SU-DHL-6 (cell line): ENCODE measurements around the gene ZNF181.

ENCODE experiments used
- H2AFZ ChIP-seq: fragments of 200-600 bp; sonication (generic); 2 replicates; pipeline ENCODE4 v1.6.1; 2014; ENCODE audit warnings: low read depth, mild to moderate bottlenecking, moderate library complexity, mixed read lengths, antibody characterized with exemption, low read length; ENCODE audit not compliant: severe bottlenecking
- H3F3A ChIP-seq: fragments of 200-600 bp; shearing (Covaris generic); 2 replicates; pipeline ENCODE4 v1.6.0; 2016; ENCODE audit warnings: antibody characterized with exemption, mild to moderate bottlenecking; ENCODE audit not compliant: insufficient read depth
- H3K27ac ChIP-seq: fragments of 200-600 bp; sonication (generic); 2 replicates; pipeline ENCODE4 v1.5.1; 2016; ENCODE audit warnings: low read depth, mild to moderate bottlenecking, low read length, moderate library complexity, mixed read lengths
- H3K27me3 ChIP-seq: fragments of 200-600 bp; sonication (generic), shearing (Covaris generic); 2 replicates; pipeline ENCODE4 v1.6.0; 2014; ENCODE audit warnings: mild to moderate bottlenecking, low read length
- H3K36me3 ChIP-seq: fragments of 200-600 bp; sonication (generic); 2 replicates; pipeline ENCODE4 v1.6.1; 2014; ENCODE audit warnings: mild to moderate bottlenecking, low read length, mixed read lengths
- H3K4me2 ChIP-seq: fragments of 300-600, 200-600 bp; shearing (Covaris generic), sonication (generic); 2 replicates; pipeline ENCODE4 v1.6.0; 2014; ENCODE audit warnings: low read length, low read depth, mild to moderate bottlenecking; ENCODE audit not compliant: poor library complexity, severe bottlenecking
- H3K4me3 ChIP-seq: fragments of 200-600 bp; sonication (generic); 2 replicates; pipeline ENCODE4 v1.5.1; 2014; ENCODE audit warnings: antibody characterized with exemption, low read length, mild to moderate bottlenecking, mixed read lengths; ENCODE audit not compliant: insufficient read depth, poor library complexity, severe bottlenecking
- H3K79me2 ChIP-seq: fragments of 200-600 bp; sonication (generic); 2 replicates; pipeline ENCODE4 v1.6.1; 2014; ENCODE audit warnings: mild to moderate bottlenecking, low read length, moderate library complexity; ENCODE audit not compliant: insufficient read depth
- H3K9ac ChIP-seq: fragments of 200-600 bp; sonication (generic); 2 replicates; pipeline ENCODE4 v1.7.0; 2014; ENCODE audit warnings: mild to moderate bottlenecking, low read length
- H3K9me2 ChIP-seq: fragments of 200-600 bp; sonication (generic); replicated peaks from 2 replicates; pipeline ENCODE4 v1.6.1; 2014; ENCODE audit warnings: low read length; ENCODE audit not compliant: insufficient read depth
- H3K9me3 ChIP-seq: fragments of 200-600 bp; sonication (generic); 2 replicates; pipeline ENCODE4 v1.6.1; 2014; ENCODE audit warnings: low read length, mixed read lengths; ENCODE audit not compliant: insufficient read depth
- H4K20me1 ChIP-seq: fragments of 200-600 bp; sonication (generic); 2 replicates; pipeline ENCODE4 v1.6.1; 2014; ENCODE audit warnings: low read depth, mild to moderate bottlenecking, antibody characterized with exemption, low read length, moderate library complexity, mixed read lengths
- CTCF ChIP-seq: fragments of 200-600 bp; sonication (generic); IDR thresholded peaks from one replicate; pipeline ENCODE4 v1.5.1; 2017; ENCODE audit warnings: antibody characterized with exemption, mild to moderate bottlenecking, low read length, moderate library complexity; ENCODE audit not compliant: insufficient read depth, poor library complexity, severe bottlenecking
- EZH2phosphoT487 ChIP-seq: fragments of 200-600 bp; sonication (generic), shearing (Covaris generic); conservative IDR thresholded peaks from 2 replicates; pipeline ENCODE4 v1.6.1; 2018; ENCODE audit warnings: mild to moderate bottlenecking, antibody characterized with exemption, low read length, moderate library complexity, mixed read lengths

Gene ZNF181

GRCh38 chr19:34774857-34775256, 40.8 kb downstream of the ZNF181 start:
- Histone ChIP-seq H3K4me3 (no peak overlapping the region), H4K20me1 (no peaks in the 10 kb centered on the region), H2AFZ (no peak overlapping the region), H3K9me3 (no peaks in the 10 kb centered on the region), H3F3A (no peaks in the 10 kb centered on the region), H3K36me3 (no peaks in the 10 kb centered on the region), H3K27ac (no peak overlapping the region), H3K27me3 (no peaks in the 10 kb centered on the region), H3K79me2 (no peaks in the 10 kb centered on the region), H3K4me2 (no peak overlapping the region), H3K9ac (no peak overlapping the region), H3K9me2 (no peaks in the 10 kb centered on the region)
- TF ChIP-seq EZH2phosphoT487 (no peak), CTCF (no peak)

GRCh38 chr19:34778342-34778741, 44.3 kb downstream of the ZNF181 start:
- TF ChIP-seq CTCF = no peak
- TF ChIP-seq EZH2phosphoT487 = no peak

GRCh38 chr19:34779652-34780051, 45.6 kb downstream of the ZNF181 start:
- H3K4me2 ChIP-seq = no peak overlapping the region
- H2AFZ ChIP-seq = no peak overlapping the region
- H3K27ac ChIP-seq = no peak overlapping the region
- no peak overlapping the region for H3K4me3 ChIP-seq
- no peaks in the 10 kb centered on the region for H3K9me3 ChIP-seq
- H3K9ac ChIP-seq = no peak overlapping the region
- no peaks in the 10 kb centered on the region for H3K27me3 ChIP-seq
- H3K36me3 ChIP-seq = no peaks in the 10 kb centered on the region
- no peaks in the 10 kb centered on the region for H3K9me2 ChIP-seq
- no peaks in the 10 kb centered on the region for H3F3A ChIP-seq
- TF ChIP-seq EZH2phosphoT487 (no peak), CTCF (no peak)
- H3K79me2 ChIP-seq = no peaks in the 10 kb centered on the region
- no peaks in the 10 kb centered on the region for H4K20me1 ChIP-seq

More at GRCh38 chr19:34778342-34778741, 44.3 kb downstream of the ZNF181 start:
- Histone ChIP-seq H3K36me3 (no peaks in the 10 kb centered on the region), H3K4me2 (no peak overlapping the region), H3K9me2 (no peaks in the 10 kb centered on the region), H3K27ac (no peak overlapping the region), H3K79me2 (no peaks in the 10 kb centered on the region), H3K4me3 (no peak overlapping the region), H3K9ac (no peak overlapping the region), H2AFZ (no peak overlapping the region), H3F3A (no peaks in the 10 kb centered on the region), H4K20me1 (no peaks in the 10 kb centered on the region), H3K27me3 (no peaks in the 10 kb centered on the region), H3K9me3 (no peaks in the 10 kb centered on the region)
